GM21825 (cell line): ENCODE measurements around the gene SNX6.
"Not testable (repeated sequence)": the region's sequence is repeated elsewhere in the genome, so short reads cannot be mapped to it uniquely, and the experiment has no call there.

ENCODE experiments used
- ATAC-seq: cut with Tn5 transposase; IDR thresholded peaks from one replicate; pipeline ENCODE4 v1.9.1; 2021; ENCODE audit warnings: mild to moderate bottlenecking, moderate library complexity; ENCODE audit not compliant: unreplicated experiment

SNX6 gene

DNA sequence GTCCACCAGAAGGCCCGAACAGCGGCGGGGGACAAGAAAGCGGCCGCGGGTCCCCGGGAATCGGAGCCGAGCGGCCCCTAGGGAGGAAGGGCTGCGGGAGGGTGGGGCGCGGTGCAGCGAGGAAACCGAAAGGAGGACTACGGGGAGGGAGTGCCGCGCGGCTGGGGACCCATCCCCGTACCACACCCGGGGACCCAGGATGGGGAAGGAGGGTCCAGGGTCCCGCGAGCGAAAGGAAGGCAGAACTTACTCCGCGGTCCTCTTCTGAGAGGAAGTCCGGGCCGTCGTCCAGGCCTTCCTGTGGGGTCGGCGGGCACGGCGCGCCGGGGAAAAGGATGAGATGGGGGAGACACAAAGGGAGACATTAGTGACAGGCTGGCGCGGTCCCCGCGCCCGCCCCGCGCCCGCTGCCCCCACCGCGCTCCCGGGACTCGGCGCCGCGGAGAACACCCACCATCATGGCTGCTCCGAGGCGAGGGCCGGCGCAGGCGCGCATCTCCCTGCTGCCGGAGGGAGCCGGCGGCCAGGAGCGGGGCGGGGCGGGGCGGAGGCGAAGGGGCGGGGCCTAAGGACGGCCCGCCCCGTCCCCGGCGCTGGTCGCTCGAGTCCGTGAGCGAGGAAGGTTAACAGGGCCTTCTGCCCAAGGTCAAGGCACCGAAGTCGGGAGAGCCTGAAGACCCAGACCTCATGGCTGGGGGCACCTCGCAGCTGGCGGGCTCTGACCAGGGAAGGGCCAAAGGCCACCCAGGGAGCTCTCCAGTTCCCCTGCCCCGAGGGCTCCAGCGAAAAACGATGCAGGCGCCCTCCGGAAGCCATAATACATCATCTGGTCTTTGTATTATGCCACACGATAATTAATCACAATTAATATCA, at the start of gene SNX6:
SNX6 (minus strand) TSS at position 492 of the 873 bp plus-strand sequence; CDS start at position 460, 32 bp downstream.
- peak; percentile 95 for ATAC-seq

DNA sequence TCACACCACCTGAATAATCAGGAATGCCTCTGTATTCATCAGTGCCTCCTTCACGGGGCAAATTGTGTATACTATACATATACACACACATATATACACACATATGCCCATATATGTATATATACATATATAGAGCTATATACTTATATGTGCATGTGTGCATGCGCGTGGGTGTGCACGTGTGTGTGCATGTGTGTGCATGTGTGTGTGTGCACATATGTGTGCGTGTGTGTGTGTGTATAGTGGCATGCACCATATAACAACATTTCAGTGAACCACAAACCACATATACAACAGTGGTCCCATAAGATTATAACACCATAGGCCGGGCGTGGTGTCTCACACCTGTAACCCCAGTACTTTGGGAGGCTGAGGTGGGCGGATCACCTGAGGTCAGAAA, 48.8 kb upstream of the SNX6 start:
- no peak for ATAC-seq

DNA sequence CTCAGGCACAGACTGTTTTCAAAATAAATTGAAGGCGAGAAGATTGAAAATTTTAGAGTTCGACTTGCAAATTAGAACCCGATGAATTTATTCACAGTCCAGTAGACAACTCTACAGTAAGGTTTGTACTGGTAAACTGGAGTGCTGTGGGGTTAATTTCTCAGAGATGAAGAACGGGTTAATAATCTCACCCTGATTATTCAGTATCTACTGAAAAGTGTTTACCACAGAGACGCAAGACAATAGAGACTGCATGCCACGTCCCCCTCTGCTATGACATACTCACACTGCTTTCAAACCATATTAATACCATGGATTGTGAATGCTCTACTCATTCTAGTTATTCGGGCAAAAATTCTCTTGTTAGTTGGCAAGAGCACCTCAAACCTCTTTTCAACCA, 48.4 kb upstream of the SNX6 start:
- ATAC-seq = no peak

DNA sequence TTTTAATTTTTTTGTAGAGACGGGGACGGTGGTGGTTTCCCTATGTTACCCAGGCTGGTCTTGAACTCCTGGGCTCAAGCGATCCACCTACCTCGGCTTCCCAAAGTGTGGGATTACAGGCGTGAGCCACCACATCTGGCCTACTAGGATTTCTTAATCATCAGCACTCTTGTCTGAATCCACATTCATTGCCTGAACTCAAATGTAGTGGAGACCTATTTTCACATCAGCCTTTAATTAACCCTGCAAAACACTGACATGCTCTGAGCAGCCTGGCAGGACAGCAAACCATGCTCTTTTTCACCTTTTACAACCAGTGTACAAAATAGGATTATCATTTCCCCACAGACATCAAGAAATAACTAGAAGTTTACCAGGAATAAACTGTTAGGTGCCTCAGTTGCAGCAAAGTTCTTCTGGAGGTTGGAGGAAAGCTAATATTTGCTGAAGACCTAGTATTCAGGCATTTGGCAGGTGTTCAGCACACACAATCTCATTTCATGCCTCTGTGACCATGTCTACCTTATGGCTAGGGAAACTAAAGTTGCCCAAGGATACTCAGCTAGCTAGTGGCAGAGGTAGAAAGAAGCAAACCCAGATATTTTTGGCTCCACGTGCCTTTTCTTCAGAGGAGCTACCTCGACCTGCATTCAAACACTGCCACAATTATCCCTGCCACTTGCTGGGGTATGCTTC, 46.7 kb upstream of the SNX6 start:
- no peak for ATAC-seq

DNA sequence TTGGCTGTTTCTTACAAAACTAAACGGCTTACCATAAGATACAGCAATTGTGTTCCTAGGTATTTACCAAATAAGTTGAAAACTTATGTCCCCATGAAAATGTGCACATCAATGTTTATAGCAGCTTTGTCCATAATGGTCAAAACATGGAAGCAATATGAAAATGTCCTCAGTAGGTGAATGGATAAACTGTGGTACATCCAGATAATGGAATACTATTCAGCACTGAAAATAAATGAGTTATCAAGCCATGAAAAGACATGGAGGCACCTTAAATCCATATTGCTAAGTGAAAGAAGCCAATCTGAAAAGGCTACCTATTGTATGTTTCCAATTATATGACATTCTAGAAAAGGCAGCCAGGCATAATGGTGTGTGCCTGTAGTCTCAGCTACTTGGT, 43.8 kb upstream of the SNX6 start:
- no peak for ATAC-seq

DNA sequence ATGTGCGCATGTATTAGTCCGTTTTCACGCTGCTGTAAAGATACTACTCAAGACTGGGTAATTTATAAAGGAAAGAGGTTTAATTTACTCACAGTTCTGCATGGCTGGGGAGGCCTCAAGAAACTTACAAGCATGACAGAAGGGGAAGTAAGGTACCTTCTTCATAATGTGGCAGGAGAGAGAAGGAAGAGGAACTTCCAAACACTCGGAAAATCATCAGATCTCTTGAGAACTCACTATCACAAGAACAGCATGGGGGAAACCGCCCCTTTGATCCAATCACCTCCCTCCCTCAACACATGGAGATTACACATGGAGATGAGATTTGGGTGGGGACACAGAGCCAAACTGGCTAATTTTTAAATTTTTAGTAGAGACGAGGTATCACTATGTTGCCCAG, 41.8 kb upstream of the SNX6 start:
- no peak for ATAC-seq

DNA sequence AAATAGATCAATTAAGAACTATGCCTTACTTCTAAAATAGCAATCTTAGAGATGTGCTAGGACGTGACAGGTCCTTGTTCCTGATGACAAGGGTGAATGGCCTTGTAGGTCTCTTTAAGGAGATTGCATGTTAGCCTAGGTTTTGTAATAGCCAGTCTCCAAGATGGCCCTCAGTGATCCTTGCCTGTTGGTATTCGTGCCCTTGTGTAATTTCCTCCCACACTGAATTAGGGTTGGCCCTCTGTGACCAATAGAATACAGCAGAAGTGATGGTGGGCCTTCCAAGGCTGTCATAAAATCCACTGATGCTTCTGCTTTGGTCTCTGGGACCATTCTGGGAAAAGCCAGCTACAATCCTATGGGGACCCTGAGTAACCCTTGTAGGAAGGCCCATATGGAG, 38.2 kb upstream of the SNX6 start:
- no peak for ATAC-seq

DNA sequence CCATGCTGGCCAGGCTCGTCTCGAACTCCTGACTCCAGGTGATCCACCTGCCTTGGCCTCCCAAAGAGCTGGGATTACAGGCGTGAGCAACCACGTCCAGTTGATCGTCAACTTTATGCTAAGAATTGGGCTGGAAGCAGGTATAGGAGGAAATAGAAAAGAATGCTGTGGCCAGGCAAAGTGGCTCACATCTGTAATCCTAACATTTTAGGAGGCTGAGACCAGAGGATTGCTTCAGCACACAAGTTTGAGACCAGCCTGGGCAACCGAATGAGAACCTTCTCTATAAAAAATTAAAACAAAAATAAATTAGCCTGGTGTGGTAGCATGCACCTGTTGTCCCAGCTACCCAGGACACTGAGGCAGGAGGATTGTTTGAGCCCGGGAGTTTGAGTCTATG, 37.1 kb upstream of the SNX6 start:
- no peak for ATAC-seq

DNA sequence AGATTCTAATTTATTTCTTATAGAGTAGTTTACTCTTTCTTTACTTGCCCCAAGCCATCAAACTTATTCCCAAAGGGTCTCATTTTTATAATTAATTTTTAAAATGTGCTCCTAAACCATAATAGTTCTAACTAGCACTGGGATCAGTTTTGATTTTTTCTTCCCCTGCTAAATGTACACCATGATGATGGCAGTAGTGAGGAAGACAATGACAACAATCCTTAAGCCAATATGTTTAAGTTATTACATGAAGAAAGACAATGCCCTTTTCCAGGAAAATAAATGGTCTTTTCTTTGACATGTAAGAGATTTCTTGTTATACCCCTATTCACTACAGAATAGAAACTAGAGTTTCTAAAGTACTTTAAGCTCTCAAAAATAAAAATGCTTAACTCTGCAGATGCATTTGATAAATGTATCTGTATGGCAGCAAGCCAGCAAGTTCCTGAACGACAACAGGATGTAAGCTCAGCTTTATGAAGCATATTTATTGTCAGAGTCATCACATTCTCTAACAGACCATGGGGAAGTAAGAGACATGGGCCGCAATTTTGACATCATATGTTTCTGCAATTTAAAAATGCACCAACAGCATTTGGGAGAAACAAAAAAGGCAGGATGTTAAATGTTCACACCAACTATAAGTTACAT, 36.0 kb upstream of the SNX6 start:
- ATAC-seq = no peak

DNA sequence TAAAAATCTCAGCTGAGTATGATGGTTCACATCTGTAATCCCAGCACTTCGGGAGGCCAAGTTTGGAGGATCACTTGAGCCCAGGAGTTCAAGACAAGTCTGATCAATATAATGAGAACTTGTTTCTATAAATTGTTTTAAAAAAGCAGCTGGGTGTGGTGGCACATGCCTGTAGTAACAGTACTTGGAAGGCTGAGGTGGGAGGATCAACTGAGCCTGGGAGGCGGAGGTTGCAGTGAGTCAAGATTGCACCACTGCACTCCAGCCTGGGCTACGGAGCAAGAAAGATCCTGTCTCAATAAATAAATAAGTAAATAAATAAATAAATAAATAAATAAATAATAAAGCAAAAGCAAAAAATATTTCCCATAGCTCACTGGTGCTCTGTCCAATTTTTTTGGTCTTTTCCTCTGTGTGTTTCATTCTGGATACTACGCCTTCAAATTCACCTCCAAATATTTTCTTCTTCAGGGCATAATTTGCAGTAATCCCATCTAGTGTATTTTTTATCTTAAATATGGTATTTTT, 32.7 kb upstream of the SNX6 start:
- no peak for ATAC-seq

DNA sequence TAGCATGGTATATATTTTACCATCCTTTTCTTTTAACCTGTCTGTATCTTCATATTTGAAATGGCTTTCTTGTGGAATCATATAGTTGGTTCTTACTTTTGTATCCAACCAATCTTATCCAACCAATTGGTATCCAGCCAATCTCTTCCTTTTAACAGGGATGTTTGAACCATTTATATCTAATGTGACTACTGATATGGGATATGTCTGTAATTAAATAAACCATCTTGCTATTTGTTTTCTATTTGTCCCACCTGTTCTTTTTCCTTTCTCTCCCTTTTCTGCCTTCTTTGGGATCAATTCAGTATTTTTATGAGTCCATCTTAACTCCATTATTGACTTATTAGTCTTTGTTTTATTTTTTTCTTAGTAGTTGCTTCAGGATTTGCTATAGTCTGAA, 30.8 kb upstream of the SNX6 start:
- no peak for ATAC-seq

DNA sequence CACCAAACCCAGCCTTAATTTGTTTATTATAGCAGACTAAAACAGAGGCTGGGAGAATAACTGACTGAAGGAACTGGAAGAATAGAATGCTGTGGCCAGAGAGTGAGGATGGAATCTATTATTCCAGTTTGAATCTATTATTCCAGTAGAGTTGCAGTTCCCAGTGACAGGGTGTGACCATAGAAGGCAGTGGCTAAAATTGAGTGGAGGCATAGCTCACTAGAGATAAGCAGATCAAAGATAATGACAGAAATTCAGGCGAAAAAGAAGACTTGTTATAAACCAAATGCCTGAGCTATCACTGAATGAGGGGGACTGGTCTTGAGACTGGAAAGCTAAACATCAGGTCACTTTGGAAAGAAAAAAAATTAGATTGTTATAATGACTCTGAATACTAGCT, 26.0 kb upstream of the SNX6 start:
- no peak for ATAC-seq

DNA sequence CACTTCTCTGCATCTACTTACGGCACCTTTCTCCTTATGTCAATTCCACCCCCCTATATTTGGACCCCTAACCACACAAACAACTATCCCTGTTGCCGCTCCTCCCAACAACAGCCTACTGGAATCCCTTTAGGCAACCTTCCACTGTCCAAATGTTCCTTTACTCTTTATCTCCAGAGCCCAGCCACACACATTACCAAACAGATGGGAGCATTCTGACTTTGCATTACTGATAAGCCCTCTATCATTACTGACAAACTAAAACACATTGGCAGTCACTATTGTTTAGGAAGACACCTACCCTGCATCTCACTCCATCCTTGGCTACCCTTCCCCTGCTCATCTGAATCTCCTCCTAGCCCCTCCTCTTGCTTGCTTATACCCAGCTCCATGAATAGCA, 23.1 kb upstream of the SNX6 start:
- ATAC-seq = not testable (repeated sequence)

DNA sequence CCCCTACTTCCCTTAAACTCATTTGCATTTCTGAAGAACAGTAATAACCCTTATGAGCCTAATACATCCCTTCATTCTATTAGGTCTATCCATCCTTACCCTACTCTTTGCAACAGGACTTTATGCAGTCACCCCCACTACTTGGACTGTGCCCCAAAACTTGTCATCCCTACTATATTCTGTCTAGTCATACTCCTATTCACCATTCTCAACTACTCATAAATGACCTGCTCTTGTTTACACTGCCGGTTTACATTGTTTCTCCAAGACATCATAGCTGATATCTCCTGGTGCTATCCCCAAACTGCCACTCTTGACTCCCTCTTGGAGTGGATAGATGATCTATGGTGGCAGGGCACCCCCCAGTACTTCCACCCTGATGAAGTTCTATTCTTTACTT, 22.4 kb upstream of the SNX6 start:
- ATAC-seq = not testable (repeated sequence)

DNA sequence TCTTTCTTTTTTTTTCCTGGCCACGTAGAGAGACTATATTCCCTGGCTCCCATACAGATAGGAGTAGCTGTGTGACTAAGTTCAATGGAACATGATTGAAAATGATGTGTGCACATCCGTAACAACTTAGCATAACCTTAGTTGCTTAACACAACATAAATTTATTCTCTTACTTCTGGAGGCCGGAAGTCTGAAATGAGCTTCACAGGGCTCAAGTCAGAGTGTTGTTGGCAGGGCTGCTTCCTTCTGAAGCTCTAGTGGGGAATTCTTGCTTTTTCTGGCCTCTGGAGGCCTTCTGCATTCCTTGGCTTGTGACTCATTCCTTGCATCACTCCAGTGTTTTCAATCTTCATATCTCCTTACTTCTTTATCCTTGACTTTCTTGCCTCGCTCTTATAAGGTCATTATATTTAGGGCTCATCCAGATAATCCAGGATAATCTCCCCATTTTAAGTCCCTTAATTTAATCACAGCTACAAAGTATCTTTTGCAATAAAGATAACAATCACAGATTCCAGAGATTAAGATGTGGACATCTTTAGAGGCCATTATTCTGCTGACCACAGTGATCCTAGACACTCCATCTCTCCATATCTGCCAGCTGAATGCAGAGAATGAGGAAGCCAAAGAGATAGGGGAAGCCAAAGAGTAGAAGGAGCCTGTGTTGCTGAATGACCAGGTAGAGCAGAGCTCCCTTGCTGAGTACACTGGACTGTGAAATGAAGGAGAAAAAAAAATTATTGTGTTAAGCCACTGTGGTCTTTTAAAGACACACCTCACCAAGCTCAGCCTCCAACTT, 21.0 kb upstream of the SNX6 start:
- ATAC-seq = no peak

DNA sequence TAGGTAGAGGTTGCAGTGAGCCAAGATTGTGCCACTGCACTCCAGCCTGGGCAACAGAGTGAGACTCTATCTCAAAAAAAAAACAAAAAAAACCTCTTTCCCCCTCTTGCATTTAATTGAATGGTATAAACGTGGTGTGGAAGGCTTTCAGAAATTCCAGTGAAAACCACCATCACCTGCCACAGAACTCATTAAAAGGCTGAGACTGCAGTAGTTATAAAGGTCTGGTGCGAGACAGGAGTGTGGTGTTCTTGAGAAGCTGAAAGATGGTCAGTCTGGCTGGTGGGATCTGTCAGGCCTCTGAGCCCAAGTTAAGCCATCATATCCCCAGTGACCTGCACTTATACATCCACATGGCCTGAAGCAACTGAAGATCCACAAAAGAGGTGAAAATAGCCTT, 20.1 kb upstream of the SNX6 start:
- ATAC-seq = not testable (repeated sequence)

DNA sequence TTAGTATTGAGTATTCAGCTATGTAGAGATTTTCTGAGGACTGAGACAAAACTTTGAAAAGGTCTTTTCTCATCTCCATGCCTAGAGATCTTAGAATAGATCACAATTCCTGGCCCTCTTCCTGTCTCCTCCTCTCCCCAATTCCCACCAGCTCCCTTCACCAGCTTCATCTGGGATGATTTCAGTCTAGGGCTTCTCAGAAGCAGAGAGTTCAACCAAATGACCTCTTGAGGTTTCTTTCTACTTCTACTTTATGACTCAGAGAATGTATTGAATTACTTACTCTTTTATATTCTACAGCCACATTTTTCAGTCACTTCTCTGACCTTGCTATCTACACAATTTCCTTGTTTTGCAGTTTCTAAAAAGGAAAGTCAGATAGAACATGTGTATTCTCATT, 19.4 kb upstream of the SNX6 start:
- ATAC-seq = no peak

DNA sequence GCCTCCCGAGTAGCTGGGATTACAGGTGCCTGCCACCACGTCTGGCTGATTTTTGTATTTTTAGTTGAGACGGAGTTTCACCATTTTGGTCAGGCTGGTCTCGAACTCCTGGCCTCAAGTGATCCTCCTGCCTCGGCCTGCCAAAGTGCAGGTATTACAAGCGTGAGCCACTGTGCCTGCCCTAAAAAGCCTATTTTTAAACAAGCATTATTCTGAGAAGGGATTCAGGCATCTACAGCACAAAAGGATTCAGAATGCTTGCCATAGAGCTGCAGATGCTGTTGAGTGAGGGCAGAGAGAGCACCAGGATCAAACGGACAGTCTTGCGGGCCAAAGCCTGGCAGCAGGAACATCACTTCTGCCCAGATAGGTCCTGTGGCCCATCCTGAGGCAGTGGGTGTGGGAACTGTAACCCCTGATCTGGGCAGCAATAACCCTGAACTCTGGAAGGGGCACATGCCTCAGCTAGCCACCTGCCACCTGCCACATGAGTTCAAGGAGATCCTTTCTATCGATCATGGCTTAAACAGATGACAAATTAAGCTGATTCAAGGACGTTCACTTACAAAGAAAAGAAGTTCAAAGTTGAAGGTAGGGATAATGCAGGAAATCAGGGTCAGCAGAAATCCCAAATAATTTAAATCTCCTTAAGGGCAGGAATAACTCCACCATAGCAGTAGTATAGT, 16.8 kb upstream of the SNX6 start:
- no peak for ATAC-seq

DNA sequence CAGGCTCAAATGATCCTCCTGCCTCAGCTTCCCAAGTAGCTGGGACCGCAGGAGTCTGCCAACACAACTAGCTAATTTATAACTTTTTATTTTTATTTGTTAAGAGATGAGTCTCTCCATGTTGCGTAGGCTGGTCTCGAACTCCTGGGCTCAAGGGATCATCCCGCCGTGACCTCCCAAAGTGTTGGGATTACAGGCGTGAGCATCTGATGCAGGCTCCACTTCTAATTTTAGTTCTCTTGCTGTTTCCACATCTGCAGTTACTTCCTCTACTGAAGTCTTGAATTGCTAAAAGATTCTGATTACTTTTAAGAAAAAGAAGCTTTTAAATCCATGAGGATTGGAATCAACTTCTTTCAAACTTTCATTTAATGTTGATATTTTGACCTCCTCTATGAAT, 13.4 kb upstream of the SNX6 start:
- no peak for ATAC-seq

DNA sequence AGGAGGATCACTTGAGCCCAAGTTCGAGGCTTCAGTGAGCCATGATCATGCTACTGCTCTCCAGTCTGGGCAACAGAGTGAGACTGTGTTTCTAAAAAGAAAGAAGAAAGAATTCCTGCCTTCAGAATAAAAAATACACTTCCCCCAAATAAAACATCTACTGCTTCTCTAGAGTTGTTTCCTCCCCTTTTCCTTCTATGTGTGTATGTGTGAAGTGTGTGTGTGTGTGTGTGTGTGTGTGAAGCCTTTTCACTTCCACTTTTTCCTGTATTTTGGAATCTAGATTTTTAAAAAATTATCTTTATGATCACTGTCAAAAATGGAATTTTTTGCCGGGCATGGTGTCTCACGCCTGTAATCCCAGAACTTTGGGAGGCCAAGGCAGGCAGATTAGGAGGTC, 12.6 kb upstream of the SNX6 start:
- ATAC-seq = no peak
